RWPE2 (cell line): Measurements from ENCODE around the gene XIST.

Experiments used
- ATAC-seq: fragments of 200-7000 bp; cut with Tn5 transposase; 3 replicates; pipeline ENCODE4 v1.9.1; 2021; ENCODE audit warnings: low read depth
- DNase-seq: peaks from one replicate; pipeline ENCODE4 v3.0.0-alpha.2; 2020; ENCODE audit warnings: low spot score
- H3K27ac ChIP-seq: fragments of 450-650 bp; 2 replicates; pipeline ENCODE4 v1.5.1; 2017; ENCODE audit warnings: mild to moderate bottlenecking; ENCODE audit not compliant: poor library complexity, severe bottlenecking
- H3K27me3 ChIP-seq: fragments of 250-450 bp; sonication (Bioruptor Pico); 2 replicates; pipeline ENCODE4 v1.5.1; 2021; ENCODE audit warnings: mild to moderate bottlenecking, moderate library complexity; ENCODE audit not compliant: insufficient read depth, poor library complexity, severe bottlenecking
- H3K36me3 ChIP-seq: fragments of 250-450 bp; sonication (Bioruptor Pico); 2 replicates; pipeline ENCODE4 v1.5.1; 2020; ENCODE audit warnings: low read depth, mild to moderate bottlenecking, moderate library complexity
- H3K4me1 ChIP-seq: fragments of 250-450 bp; sonication (Bioruptor Pico); 2 replicates; pipeline ENCODE4 v1.5.1; 2021; ENCODE audit warnings: mild to moderate bottlenecking, moderate library complexity; ENCODE audit not compliant: insufficient read depth, poor library complexity, severe bottlenecking
- H3K4me3 ChIP-seq: fragments of 250-450 bp; sonication (Bioruptor Pico); 2 replicates; pipeline ENCODE4 v1.5.1; 2021; ENCODE audit warnings: mild to moderate bottlenecking, moderate library complexity; ENCODE audit not compliant: severe bottlenecking
- H3K9me3 ChIP-seq: fragments of 250-450 bp; sonication (Bioruptor Pico); 2 replicates; pipeline ENCODE4 v1.5.1; 2021; ENCODE audit warnings: mild to moderate bottlenecking, moderate library complexity; ENCODE audit not compliant: severe bottlenecking
- CTCF ChIP-seq: fragments of 450-650 bp; IDR thresholded peaks from one replicate; pipeline ENCODE4 v1.5.1; 2017; ENCODE audit warnings: mild to moderate bottlenecking, moderate library complexity; ENCODE audit not compliant: poor library complexity, severe bottlenecking

Gene XIST

GRCh38 chrX:73855546-73855945 lies 3.0 kb upstream of the XIST start:
- no peaks in the 10 kb centered on the region for H3K36me3 ChIP-seq
- peak; percentile 58 for TF ChIP-seq CTCF

GRCh38 chrX:73852022-73852421 lies 492 bp downstream of the XIST start:
- no peaks in the 10 kb centered on the region for H3K27me3 ChIP-seq
- DNase-seq (no peak), ATAC-seq (no peak)
- H3K36me3 ChIP-seq: no peaks in the 10 kb centered on the region
- H3K27ac ChIP-seq: no peak overlapping the region
- no peak overlapping the region for H3K4me3 ChIP-seq
- no peak for TF ChIP-seq CTCF
- no peaks in the 10 kb centered on the region for H3K4me1 ChIP-seq
- H3K9me3 ChIP-seq: no peaks in the 10 kb centered on the region

More at GRCh38 chrX:73855546-73855945, 3.0 kb upstream of the XIST start:
- no peak overlapping the region for H3K27ac ChIP-seq
- ATAC-seq (peak; percentile 60; the same call in 1 of the 3 replicates), DNase-seq (no peak)
- H3K9me3 ChIP-seq: no peaks in the 10 kb centered on the region
- no peaks in the 10 kb centered on the region for H3K4me1 ChIP-seq
- no peak overlapping the region for H3K4me3 ChIP-seq
- H3K27me3 ChIP-seq: no peaks in the 10 kb centered on the region

GRCh38 chrX:73851014-73852009 lies 1.2 kb downstream of the XIST start:
- H3K27me3 ChIP-seq: no peaks in the 10 kb centered on the region
- DNase-seq: no peak
- no peak for TF ChIP-seq CTCF
- ATAC-seq: no peak
- H3K27ac ChIP-seq: no peak overlapping the region
- no peak overlapping the region for H3K4me3 ChIP-seq
- no peaks in the 10 kb centered on the region for H3K4me1 ChIP-seq
- H3K9me3 ChIP-seq: no peaks in the 10 kb centered on the region
- no peaks in the 10 kb centered on the region for H3K36me3 ChIP-seq

GRCh38 chrX:73850124-73851013 lies 2.1 kb downstream of the XIST start:
- no peak for ATAC-seq
- H3K4me3 ChIP-seq: no peak overlapping the region
- no peaks in the 10 kb centered on the region for H3K4me1 ChIP-seq
- H3K27me3 ChIP-seq: no peaks in the 10 kb centered on the region
- no peak for DNase-seq
- H3K36me3 ChIP-seq: no peaks in the 10 kb centered on the region
- H3K9me3 ChIP-seq: no peaks in the 10 kb centered on the region
- no peak for TF ChIP-seq CTCF
- no peak overlapping the region for H3K27ac ChIP-seq
